Type B pancreatic cell (in vitro differentiated cells): ENCODE measurements around the gene P2RY8. TPM values are rescaled to one million over a fixed set of nuclear protein-coding genes. Genes with fewer than 3 reads are reported as not detected.
"Not testable (repeated sequence)": the region's sequence is repeated elsewhere in the genome, so short reads cannot be mapped to it uniquely, and the experiment has no call there.

Source experiments
- DNase-seq: peaks from one replicate; pipeline ENCODE4 v3.0.0; 2021; ENCODE audit warnings: mixed read lengths; ENCODE audit not compliant: unreplicated experiment; ENCODE audit errors: extremely low spot score
- H3K27ac Mint-ChIP-seq: 2 replicates; pipeline ENCODE4 v1.8.0; 2021; ENCODE audit warnings: mild to moderate bottlenecking, mixed read lengths
- H3K27me3 Mint-ChIP-seq: 2 replicates; pipeline ENCODE4 v1.8.0; 2021; ENCODE audit warnings: mixed read lengths
- H3K36me3 Mint-ChIP-seq: 2 replicates; pipeline ENCODE4 v1.8.0; 2021; ENCODE audit warnings: mixed read lengths
- H3K4me1 Mint-ChIP-seq: one replicate; pipeline ENCODE4 v1.8.0; 2021; ENCODE audit warnings: mixed read lengths; ENCODE audit not compliant: unreplicated experiment
- H3K4me3 Mint-ChIP-seq: 2 replicates; pipeline ENCODE4 v1.8.0; 2021; ENCODE audit warnings: mild to moderate bottlenecking, mixed read lengths
- H3K9me3 Mint-ChIP-seq: 2 replicates; pipeline ENCODE4 v1.8.0; 2021; ENCODE audit warnings: mixed read lengths
- CTCF ChIP-seq: fragments of 200-600 bp; sonication (generic); conservative IDR thresholded peaks from 2 replicates; pipeline ENCODE4 v1.5.0; 2021; ENCODE audit warnings: antibody characterized with exemption, mild to moderate bottlenecking
- total RNA-seq: library from RNA; stranded (reverse); gene quantifications from 2 replicates; pipeline ENCODE4 v1.2.1, GENCODE V29; 2021; ENCODE audit warnings: low replicate concordance

Gene P2RY8
- total RNA-seq, 1 donor from 2014 or later, result not detected

DNA sequence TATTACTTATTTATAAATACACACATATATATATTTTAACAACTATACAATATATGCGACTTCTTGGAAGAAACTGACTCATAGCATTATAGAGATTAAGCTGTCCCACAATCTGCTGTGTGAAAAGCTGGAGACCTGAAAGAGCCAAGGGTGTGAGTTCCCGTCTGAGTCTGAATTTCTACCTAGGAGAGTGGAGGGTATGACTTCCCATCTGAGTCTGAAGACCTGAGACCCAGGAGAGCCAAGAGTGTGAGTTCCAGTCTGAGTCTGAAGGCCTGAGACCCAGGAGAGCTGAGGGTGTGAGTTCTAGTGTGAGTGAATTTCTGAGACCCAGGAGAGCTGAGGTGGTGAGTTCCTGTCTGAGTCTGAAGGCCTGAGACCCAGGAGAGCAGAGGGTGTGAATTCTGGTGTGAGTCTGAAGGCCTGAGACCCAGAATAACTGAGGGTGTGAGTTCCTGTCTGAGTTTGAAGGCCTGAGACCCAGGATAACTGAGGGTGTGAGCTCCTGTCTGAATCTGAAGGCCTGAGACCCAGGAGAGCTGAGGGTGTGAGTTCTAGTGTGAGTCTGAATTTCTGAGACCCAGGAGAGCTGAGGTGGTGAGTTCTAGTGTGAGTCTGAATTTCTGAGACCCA is 8.9 kb upstream of the P2RY8 start:
- H3K27me3 Mint-ChIP-seq, result no peaks in the 10 kb centered on the region
- peak overlapping the region; percentile 44 for H3K27ac Mint-ChIP-seq
- H3K4me1 Mint-ChIP-seq, result no peaks in the 10 kb centered on the region
- no peaks in the 10 kb centered on the region for H3K9me3 Mint-ChIP-seq
- H3K36me3 Mint-ChIP-seq, result no peaks in the 10 kb centered on the region
- no peak overlapping the region for H3K4me3 Mint-ChIP-seq
- peak; percentile 15 for DNase-seq
- no peak for TF ChIP-seq CTCF

GRCh38 chrX:1542994-1543725 is 6.2 kb upstream of the P2RY8 start:
- no peaks in the 10 kb centered on the region for H3K27me3 Mint-ChIP-seq
- DNase-seq, result peak; percentile 52
- no peaks in the 10 kb centered on the region for H3K36me3 Mint-ChIP-seq
- no peak overlapping the region for H3K27ac Mint-ChIP-seq
- no peaks in the 10 kb centered on the region for H3K9me3 Mint-ChIP-seq
- no peak for TF ChIP-seq CTCF
- H3K4me1 Mint-ChIP-seq, result no peaks in the 10 kb centered on the region
- H3K4me3 Mint-ChIP-seq, result no peak overlapping the region

- not testable (repeated sequence) for H3K4me1 Mint-ChIP-seq, H3K4me3 Mint-ChIP-seq, H3K9me3 Mint-ChIP-seq, DNase-seq, H3K36me3 Mint-ChIP-seq, H3K27ac Mint-ChIP-seq, H3K27me3 Mint-ChIP-seq
Observed at GRCh38 chrX:1539146-1539545, 2.2 kb upstream of the P2RY8 start.

GRCh38 chrX:1537716-1538090 is 718 bp upstream of the P2RY8 start:
- DNase-seq, result peak; percentile 32
- H3K4me1 Mint-ChIP-seq, H3K9me3 Mint-ChIP-seq, H3K27me3 Mint-ChIP-seq, H3K36me3 Mint-ChIP-seq, H3K27ac Mint-ChIP-seq, H3K4me3 Mint-ChIP-seq: not testable (repeated sequence)

DNA sequence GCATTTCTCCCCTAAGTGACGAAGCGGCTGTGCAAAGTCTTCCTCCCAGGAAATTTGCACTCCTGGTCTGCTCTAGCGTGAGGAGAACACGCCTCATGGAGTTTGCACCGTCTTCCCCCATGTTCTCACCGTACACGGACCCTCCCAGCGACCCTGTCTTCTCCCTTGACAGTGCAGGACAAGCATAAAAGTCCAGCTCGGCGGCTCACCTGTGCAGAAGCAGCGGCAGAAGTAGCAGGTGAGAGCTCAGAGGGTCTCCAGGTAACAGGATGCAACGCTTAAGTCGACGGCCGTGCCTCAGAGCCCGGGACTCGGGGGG is 314 bp downstream of the P2RY8 start:
- TF ChIP-seq CTCF, result no peak
- Mint-ChIP-seq H3K27me3 (no peaks in the 10 kb centered on the region), H3K9me3 (no peaks in the 10 kb centered on the region), H3K4me1 (no peaks in the 10 kb centered on the region), H3K36me3 (no peaks in the 10 kb centered on the region), H3K27ac (no peak overlapping the region), H3K4me3 (no peak overlapping the region)
- DNase-seq, result no peak

- Mint-ChIP-seq H3K4me3 (no peak overlapping the region), H3K36me3 (no peaks in the 10 kb centered on the region), H3K9me3 (no peaks in the 10 kb centered on the region), H3K27me3 (no peaks in the 10 kb centered on the region), H3K27ac (no peak overlapping the region), H3K4me1 (no peaks in the 10 kb centered on the region)
- peak; percentile 18 for DNase-seq
- TF ChIP-seq CTCF, result no peak
Observed at GRCh38 chrX:1535241-1536041, 1.5 kb downstream of the P2RY8 start.
